ENCODE measurements around the gene FOXO1.

FOXO1 gene

DNA sequence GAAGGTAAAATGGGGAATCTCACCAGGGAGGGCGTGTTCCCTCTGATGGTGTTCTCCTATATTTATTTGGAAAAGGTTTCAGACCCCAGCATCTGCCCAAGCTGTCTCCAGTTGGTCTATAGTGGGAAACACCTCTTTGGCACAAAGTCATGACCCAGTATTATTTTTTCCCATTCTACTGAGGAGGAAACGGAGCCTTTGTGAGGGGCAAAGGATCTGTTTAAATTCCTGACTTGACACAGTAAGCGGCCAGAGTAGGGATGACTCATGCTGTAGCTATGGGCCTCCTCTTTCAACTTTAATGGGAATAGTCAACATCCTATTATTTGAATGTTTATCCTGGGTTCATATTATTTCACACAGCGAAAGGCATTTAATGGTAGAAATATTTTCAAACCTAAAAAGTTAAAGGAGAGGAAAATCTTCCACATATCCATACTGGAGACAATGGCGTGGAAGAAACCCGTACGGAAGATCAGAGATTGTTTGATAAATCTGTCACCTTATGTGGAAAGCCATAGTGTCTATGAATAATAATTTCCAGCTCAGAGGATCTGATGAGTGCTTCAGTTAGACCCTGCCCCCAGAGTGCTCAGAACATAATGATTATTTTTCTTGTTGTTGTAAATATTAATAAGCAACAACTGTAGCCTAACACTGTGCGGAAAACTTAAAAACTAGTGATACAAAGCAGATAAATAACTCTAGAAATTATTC, 126.0 kb downstream of the FOXO1 start:
- Histone ChIP-seq H3K27me3 (ENCODE audit: control insufficient read depth in 1 of 2, insufficient read depth in 2 of 2, low read length in 2 of 2) (no peaks in the 10 kb centered on the region), H3K27ac (ENCODE audit: low read length) (no peak overlapping the region), H3K36me3 (ENCODE audit: control insufficient read depth in 2 of 2, insufficient read depth in 2 of 2, low read length in 2 of 2) (no peaks in the 10 kb centered on the region), H3K9me3 (ENCODE audit: control insufficient read depth in 2 of 2, low read length in 2 of 2) (no peaks in the 10 kb centered on the region), H3K4me3 (ENCODE audit: low read length in 2 of 2) (no peak overlapping the region), H3K4me1 (ENCODE audit: control insufficient read depth, insufficient read depth, low read length) (no peaks in the 10 kb centered on the region), H3K9ac (ENCODE audit: low read length in 2 of 2) (no peak overlapping the region)

DNA sequence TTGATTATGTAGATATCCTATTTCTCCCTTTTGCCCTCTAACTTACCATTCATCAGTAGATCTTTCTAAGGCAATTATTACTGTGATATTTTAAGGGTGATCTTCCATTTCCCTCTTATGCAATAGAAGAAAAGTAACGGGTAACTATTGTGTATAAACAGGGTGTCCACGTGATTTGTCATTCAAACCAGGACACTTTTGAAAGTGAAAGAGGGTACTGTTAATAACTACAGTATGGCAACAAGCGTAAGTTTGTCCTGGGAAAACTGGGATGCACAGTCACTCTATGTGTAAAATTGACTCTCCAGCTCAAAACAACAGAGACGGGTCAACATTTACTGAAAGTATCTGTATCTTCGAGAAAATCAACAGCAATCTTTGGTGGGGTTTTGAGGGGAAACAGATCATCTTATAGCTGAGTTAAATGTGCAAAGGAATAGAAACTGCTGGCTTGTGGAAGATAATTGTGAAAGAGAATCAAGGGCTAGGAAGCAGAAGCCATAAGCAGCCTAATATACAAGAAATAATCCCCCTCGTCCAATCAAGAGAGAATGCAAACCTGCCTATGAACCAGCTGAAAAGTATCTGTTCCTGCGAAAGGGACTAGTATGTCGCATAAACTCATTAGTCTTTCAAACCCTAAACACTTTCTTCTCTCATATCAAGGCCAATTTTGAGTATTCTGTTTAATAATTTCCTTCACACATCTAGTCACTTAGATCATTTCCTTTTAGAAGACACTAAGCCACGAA, 126.7 kb downstream of the FOXO1 start:
- H3K4me1 ChIP-seq (ENCODE audit: control insufficient read depth, insufficient read depth, low read length): no peaks in the 10 kb centered on the region
- no peaks in the 10 kb centered on the region for H3K36me3 ChIP-seq (ENCODE audit: control insufficient read depth in 2 of 2, insufficient read depth in 2 of 2, low read length in 2 of 2)
- no peaks in the 10 kb centered on the region for H3K9me3 ChIP-seq (ENCODE audit: control insufficient read depth in 2 of 2, low read length in 2 of 2)
- H3K4me3 ChIP-seq (ENCODE audit: low read length in 2 of 2): no peak overlapping the region
- no peak overlapping the region for H3K9ac ChIP-seq (ENCODE audit: low read length in 2 of 2)
- H3K27me3 ChIP-seq (ENCODE audit: control insufficient read depth in 1 of 2, insufficient read depth in 2 of 2, low read length in 2 of 2): no peaks in the 10 kb centered on the region
- H3K27ac ChIP-seq (ENCODE audit: low read length): no peak overlapping the region

DNA sequence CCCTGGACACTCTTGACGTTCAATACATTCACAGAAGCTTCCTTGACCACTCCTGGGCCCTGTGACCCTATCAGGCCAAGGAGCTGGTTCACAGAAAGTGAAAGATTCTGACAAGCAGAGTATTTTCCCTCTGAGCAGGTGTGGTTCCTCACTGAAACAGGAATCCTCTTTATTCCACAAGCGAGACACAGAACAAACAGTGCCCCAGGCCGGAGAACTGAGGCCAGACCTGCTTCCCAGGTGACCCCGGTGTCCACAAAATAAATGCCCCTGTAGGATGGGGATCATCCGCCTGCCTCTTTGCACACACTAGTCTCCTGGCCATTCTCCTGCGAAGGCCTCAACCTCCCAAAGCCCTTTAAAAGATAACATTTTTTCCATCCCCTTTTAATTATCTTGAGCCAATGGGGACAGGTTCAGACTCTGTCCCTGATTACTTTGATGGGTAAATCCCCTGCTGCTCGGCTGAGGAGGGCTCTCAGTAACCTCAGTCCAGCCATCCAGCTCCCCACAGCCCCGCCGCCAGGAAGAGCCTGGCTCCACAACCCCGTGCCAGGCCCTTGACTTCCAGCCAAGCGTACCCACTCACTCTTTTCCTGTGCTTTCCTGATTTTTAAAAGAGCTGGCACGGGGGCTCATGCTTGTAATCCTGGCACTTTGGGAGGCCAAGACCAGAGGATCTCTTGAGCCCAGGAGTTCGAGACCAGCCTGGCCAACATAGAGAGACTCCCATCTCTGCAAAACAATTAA, 129.1 kb downstream of the FOXO1 start:
- no peak overlapping the region for H3K9ac ChIP-seq (ENCODE audit: low read length in 2 of 2)
- no peaks in the 10 kb centered on the region for H3K36me3 ChIP-seq (ENCODE audit: control insufficient read depth in 2 of 2, insufficient read depth in 2 of 2, low read length in 2 of 2)
- H3K27me3 ChIP-seq (ENCODE audit: control insufficient read depth in 1 of 2, insufficient read depth in 2 of 2, low read length in 2 of 2): no peaks in the 10 kb centered on the region
- no peak overlapping the region for H3K27ac ChIP-seq (ENCODE audit: low read length)
- no peaks in the 10 kb centered on the region for H3K9me3 ChIP-seq (ENCODE audit: control insufficient read depth in 2 of 2, low read length in 2 of 2)
- H3K4me3 ChIP-seq (ENCODE audit: low read length in 2 of 2): no peak overlapping the region
- H3K4me1 ChIP-seq (ENCODE audit: control insufficient read depth, insufficient read depth, low read length): no peaks in the 10 kb centered on the region

DNA sequence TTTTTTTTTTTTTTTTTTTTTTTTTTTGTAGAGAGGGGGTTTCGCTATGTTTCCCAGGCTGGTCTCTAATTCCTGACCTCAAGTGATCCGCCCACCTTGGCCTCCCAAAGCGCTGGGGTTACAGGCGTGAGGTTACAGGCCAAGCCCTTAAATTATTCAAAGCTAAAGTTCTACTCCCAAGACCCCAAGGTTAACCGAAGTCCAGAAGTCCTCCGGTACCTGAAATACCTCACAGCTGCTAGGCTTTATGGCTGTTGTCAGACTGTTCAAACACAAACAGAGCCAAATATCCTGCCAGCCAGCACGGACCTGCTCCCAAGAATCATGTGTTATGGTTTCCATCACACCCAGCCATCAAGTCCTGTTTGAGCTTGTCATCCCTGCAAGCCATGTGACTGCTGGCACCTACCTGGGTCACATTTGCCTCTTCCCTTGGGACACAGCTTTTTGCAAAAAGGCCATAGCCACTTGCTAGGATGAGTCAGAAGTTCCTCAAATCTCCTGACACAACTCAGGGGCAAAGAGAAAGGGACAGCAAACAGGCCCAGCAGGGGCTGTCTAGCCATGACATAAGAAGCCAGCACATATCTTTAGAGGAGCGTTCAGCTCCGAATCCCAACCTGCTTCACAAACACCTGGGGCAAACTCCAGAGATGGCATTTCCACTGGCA, 129.9 kb downstream of the FOXO1 start:
- Histone ChIP-seq H3K27ac (ENCODE audit: low read length) (no peak overlapping the region), H3K4me1 (ENCODE audit: control insufficient read depth, insufficient read depth, low read length) (no peaks in the 10 kb centered on the region), H3K36me3 (ENCODE audit: control insufficient read depth in 2 of 2, insufficient read depth in 2 of 2, low read length in 2 of 2) (no peaks in the 10 kb centered on the region), H3K9me3 (ENCODE audit: control insufficient read depth in 2 of 2, low read length in 2 of 2) (no peaks in the 10 kb centered on the region), H3K9ac (ENCODE audit: low read length in 2 of 2) (no peak overlapping the region), H3K27me3 (ENCODE audit: control insufficient read depth in 1 of 2, insufficient read depth in 2 of 2, low read length in 2 of 2) (no peaks in the 10 kb centered on the region), H3K4me3 (ENCODE audit: low read length in 2 of 2) (no peak overlapping the region)

DNA sequence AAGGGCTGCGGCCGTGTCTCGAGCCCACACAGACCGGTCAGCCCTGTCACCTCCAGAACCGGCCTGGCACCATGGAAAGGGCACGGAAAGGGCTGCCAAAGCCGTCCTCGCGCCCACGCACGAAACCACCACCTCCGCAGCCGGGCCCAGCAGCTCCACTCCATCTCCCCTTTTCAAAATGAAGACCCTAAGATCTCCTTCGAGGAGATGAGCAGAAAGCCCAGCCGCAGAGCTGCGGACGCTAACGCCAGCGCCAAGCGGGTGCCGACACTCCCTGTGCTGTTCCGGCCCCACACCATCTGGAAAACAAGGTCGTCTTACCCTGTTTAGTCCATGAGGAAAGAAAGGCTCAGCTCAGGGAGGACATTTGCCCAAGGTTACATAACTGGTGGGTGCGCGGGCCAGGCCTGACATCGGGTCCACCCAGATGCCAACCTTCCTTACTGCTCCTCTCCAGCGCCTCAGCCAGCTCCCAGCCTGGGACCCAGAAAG, 131.1 kb downstream of the FOXO1 start:
- H3K9me3 ChIP-seq (ENCODE audit: control insufficient read depth in 2 of 2, low read length in 2 of 2): no peaks in the 10 kb centered on the region
- H3K9ac ChIP-seq (ENCODE audit: low read length in 2 of 2): no peak overlapping the region
- no peak overlapping the region for H3K4me3 ChIP-seq (ENCODE audit: low read length in 2 of 2)
- no peaks in the 10 kb centered on the region for H3K36me3 ChIP-seq (ENCODE audit: control insufficient read depth in 2 of 2, insufficient read depth in 2 of 2, low read length in 2 of 2)
- H3K4me1 ChIP-seq (ENCODE audit: control insufficient read depth, insufficient read depth, low read length): no peaks in the 10 kb centered on the region
- no peaks in the 10 kb centered on the region for H3K27me3 ChIP-seq (ENCODE audit: control insufficient read depth in 1 of 2, insufficient read depth in 2 of 2, low read length in 2 of 2)
- no peak overlapping the region for H3K27ac ChIP-seq (ENCODE audit: low read length)

DNA sequence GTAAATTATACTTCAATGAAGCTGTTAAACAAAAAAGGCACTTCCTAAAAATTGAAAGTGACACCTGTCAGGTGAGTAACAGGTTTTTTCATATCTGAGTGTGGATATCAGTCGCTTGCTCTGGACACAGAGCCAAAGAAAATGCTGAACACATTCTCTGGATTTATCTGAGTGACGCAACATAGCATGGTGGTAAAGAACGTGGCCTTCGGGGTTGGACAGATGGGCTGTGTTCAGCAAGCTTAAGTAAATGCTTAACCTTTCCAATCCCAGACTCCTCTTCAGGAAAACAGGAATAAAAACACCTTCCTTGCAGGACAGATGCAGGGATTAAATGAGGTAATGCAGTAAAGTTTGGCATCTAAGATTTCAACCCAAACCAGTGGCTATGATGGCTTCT, 132.0 kb downstream of the FOXO1 start:
- Histone ChIP-seq H3K4me3 (ENCODE audit: low read length in 2 of 2) (no peak overlapping the region), H3K27me3 (ENCODE audit: control insufficient read depth in 1 of 2, insufficient read depth in 2 of 2, low read length in 2 of 2) (no peaks in the 10 kb centered on the region), H3K36me3 (ENCODE audit: control insufficient read depth in 2 of 2, insufficient read depth in 2 of 2, low read length in 2 of 2) (no peaks in the 10 kb centered on the region), H3K4me1 (ENCODE audit: control insufficient read depth, insufficient read depth, low read length) (no peaks in the 10 kb centered on the region), H3K27ac (ENCODE audit: low read length) (no peak overlapping the region), H3K9me3 (ENCODE audit: control insufficient read depth in 2 of 2, low read length in 2 of 2) (no peaks in the 10 kb centered on the region), H3K9ac (ENCODE audit: low read length in 2 of 2) (no peak overlapping the region)

DNA sequence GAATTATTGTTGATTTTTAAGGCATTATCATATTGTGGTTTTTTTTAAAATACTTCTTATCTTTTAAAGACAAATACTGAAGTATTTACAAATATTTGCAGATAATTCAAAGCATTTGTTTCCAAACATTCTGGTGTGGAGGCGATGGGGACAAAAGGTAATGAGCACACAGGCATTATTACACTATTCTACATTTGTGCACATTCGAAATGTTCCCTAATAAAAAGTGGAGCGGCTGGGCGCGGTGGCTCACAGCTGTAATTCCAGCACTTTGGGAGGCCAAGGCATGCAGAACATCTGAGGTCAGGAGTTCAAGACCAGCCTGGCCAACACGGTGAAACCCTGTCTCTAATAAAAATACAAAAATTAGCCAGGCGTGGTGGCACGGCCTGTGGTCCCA, 133.4 kb downstream of the FOXO1 start:
- H3K4me3 ChIP-seq (ENCODE audit: low read length in 2 of 2): no peak overlapping the region
- H3K9me3 ChIP-seq (ENCODE audit: control insufficient read depth in 2 of 2, low read length in 2 of 2): peaks cover 0 to under 1% of the 10 kb centered on the region in 2 donors
- no peak overlapping the region for H3K9ac ChIP-seq (ENCODE audit: low read length in 2 of 2)
- peaks cover 0 to under 1% of the 10 kb centered on the region in 2 donors for H3K36me3 ChIP-seq (ENCODE audit: control insufficient read depth in 2 of 2, insufficient read depth in 2 of 2, low read length in 2 of 2)
- H3K27me3 ChIP-seq (ENCODE audit: control insufficient read depth in 1 of 2, insufficient read depth in 2 of 2, low read length in 2 of 2): no peaks in the 10 kb centered on the region
- H3K27ac ChIP-seq (ENCODE audit: low read length): no peak overlapping the region
- no peaks in the 10 kb centered on the region for H3K4me1 ChIP-seq (ENCODE audit: control insufficient read depth, insufficient read depth, low read length)

DNA sequence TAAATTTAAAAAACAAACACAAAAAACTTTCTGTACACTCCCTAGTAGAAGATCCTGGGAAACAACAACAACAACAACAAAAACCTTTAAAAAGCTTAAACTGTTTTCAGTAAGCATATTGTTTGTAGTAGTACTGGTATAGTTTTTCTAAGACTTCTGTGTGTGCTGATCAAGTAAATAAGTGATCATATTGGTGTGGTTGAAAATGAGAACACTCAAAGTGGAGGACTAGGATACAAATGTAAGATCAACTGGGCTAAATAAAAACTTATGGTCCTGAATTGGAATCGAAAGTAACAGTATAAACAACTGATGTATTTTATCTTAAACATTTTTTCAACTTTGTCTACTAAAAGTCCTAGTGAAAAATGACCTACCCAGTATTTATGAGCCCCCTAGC, 135.5 kb downstream of the FOXO1 start:
- Histone ChIP-seq H3K9ac (ENCODE audit: low read length in 2 of 2) (no peak overlapping the region), H3K27me3 (ENCODE audit: control insufficient read depth in 1 of 2, insufficient read depth in 2 of 2, low read length in 2 of 2) (no peaks in the 10 kb centered on the region), H3K4me3 (ENCODE audit: low read length in 2 of 2) (no peak overlapping the region), H3K27ac (ENCODE audit: low read length) (no peak overlapping the region), H3K4me1 (ENCODE audit: control insufficient read depth, insufficient read depth, low read length) (no peaks in the 10 kb centered on the region), H3K9me3 (ENCODE audit: control insufficient read depth in 2 of 2, low read length in 2 of 2) (peaks cover 0 to 12% of the 10 kb centered on the region in 2 donors), H3K36me3 (ENCODE audit: control insufficient read depth in 2 of 2, insufficient read depth in 2 of 2, low read length in 2 of 2) (peaks cover 0 to 3% of the 10 kb centered on the region in 2 donors)

DNA sequence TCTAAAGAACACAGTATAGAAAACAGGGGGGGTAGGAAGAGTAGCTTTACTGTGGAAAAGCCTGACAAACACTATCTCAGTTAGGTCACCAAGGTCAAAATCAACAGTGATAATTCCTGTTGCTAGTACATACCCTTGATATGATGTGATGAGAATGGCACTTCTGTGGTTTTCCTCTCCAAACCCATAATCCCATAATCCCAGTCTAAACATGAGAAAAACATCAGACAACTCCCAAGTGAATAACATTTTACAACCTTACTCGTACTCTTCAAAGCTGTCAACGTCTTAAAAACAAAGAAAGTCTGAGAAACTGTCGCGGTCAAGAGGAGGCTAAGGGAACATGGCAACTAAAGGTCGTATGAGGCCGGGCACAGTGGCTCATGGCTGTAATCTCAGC, 137.6 kb downstream of the FOXO1 start:
- no peaks in the 10 kb centered on the region for H3K27me3 ChIP-seq (ENCODE audit: control insufficient read depth in 1 of 2, insufficient read depth in 2 of 2, low read length in 2 of 2)
- H3K36me3 ChIP-seq (ENCODE audit: control insufficient read depth in 2 of 2, insufficient read depth in 2 of 2, low read length in 2 of 2): peaks cover 0 to 3% of the 10 kb centered on the region in 2 donors
- H3K27ac ChIP-seq (ENCODE audit: low read length): no peak overlapping the region
- H3K9ac ChIP-seq (ENCODE audit: low read length in 2 of 2): no peak overlapping the region
- no peak overlapping the region for H3K4me3 ChIP-seq (ENCODE audit: low read length in 2 of 2)
- H3K4me1 ChIP-seq (ENCODE audit: control insufficient read depth, insufficient read depth, low read length): no peaks in the 10 kb centered on the region
- peaks cover 0 to 12% of the 10 kb centered on the region in 2 donors for H3K9me3 ChIP-seq (ENCODE audit: control insufficient read depth in 2 of 2, low read length in 2 of 2)

DNA sequence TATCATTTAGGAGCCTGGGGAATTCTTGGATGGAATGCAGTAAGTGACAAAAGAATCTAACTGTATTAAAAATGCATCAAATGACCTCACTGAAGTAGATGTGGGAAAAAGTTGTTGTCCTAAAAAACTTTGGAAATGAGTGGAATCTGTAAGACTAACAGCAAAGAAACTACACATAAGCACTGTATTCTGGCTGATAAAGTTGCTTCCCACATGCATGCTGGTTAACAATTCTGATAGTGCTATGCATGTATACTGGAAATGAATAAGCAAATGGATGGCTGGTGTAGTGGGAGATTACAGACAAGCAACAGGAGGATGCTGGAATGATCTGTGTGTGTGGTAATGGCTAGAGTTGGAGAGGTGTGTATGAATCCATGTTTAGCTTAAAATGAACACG, 138.5 kb downstream of the FOXO1 start:
- Histone ChIP-seq H3K4me1 (ENCODE audit: control insufficient read depth, insufficient read depth, low read length) (no peaks in the 10 kb centered on the region), H3K27ac (ENCODE audit: low read length) (no peak overlapping the region), H3K27me3 (ENCODE audit: control insufficient read depth in 1 of 2, insufficient read depth in 2 of 2, low read length in 2 of 2) (no peaks in the 10 kb centered on the region), H3K4me3 (ENCODE audit: low read length in 2 of 2) (no peak overlapping the region), H3K9ac (ENCODE audit: low read length in 2 of 2) (no peak overlapping the region), H3K9me3 (ENCODE audit: control insufficient read depth in 2 of 2, low read length in 2 of 2) (peaks cover 0 to 12% of the 10 kb centered on the region in 2 donors), H3K36me3 (ENCODE audit: control insufficient read depth in 2 of 2, insufficient read depth in 2 of 2, low read length in 2 of 2) (peaks cover 0 to 3% of the 10 kb centered on the region in 2 donors)
